Activated naive CD4-positive, alpha-beta T cell treated with anti-CD3 and anti-CD28 coated beads, Interleukin-2, amount 10 ng/mL, durations not matched to agents 7 days and 5 days (primary cell): ENCODE data around the gene PKD2L2.
"Not testable (repeated sequence)": the region's sequence is repeated elsewhere in the genome, so short reads cannot be mapped to it uniquely, and the experiment has no call there.

Experiments used
- CTCF ChIA-PET: fragments of 350-600 bp; sonication (Branson Sonifier 250); formaldehyde crosslinking; loops from one replicate; lab custom pipeline; 2021; ENCODE audit warnings: antibody characterized with exemption; lab: Charles Lee
- DNase-seq: peaks from one replicate; pipeline ENCODE4 v3.0.0-alpha.2; 2020
- H3K27ac Mint-ChIP-seq: one replicate; pipeline ENCODE4 v1.8.0; 2021; ENCODE audit warnings: mild to moderate bottlenecking, moderate library complexity, mixed read lengths
- H3K27me3 Mint-ChIP-seq: one replicate; pipeline ENCODE4 v1.8.0; 2021; ENCODE audit warnings: mild to moderate bottlenecking, mixed read lengths
- H3K36me3 Mint-ChIP-seq: one replicate; pipeline ENCODE4 v1.8.0; 2021; ENCODE audit warnings: mixed read lengths
- H3K4me1 Mint-ChIP-seq: one replicate; pipeline ENCODE4 v1.8.0; 2021; ENCODE audit warnings: mixed read lengths
- H3K4me3 Mint-ChIP-seq: one replicate; pipeline ENCODE4 v1.8.0; 2021; ENCODE audit warnings: mild to moderate bottlenecking, moderate library complexity, mixed read lengths
- H3K9me3 Mint-ChIP-seq: one replicate; pipeline ENCODE4 v1.8.0; 2021; ENCODE audit warnings: mixed read lengths

Gene PKD2L2

DNA sequence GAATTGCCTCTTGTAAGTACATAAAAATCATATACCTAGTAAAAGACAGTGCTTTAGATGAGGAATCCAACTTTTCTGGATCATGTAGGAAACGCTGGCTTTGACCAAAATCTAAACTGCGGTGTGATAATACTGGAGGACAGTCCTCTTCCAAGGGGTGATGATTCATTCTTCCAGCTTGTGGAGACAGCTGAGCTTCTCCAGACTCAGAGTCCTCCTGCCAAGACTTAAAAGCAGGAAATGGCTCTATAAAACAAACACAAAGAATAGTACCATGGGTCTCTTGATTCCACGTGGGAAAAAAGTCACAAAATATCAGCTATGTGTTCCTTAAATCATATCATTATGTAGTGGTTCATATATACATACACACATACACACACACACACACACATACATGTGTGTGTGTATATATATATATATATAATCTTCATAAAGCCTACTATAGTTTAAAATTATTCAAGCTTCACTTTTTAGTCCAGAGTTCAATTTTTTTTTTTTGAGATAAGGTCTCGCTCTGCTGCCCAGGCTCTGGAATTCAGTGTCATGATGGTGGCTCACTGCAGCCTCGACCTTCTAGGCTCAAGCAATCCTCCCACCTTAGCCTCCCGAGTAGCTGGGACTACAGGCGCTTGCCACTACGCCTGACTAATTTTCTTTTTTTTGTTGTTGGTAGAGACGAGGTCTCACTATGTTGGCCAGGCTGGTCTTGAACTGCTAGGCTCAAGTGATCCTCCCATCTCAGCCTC, 65.0 kb downstream of the PKD2L2 start:
- H3K9me3 Mint-ChIP-seq, result no peaks in the 10 kb centered on the region
- CTCF ChIA-PET, result interaction anchor here (1.1 kb wide), 1 partner anchor 84 kb away, joined by 3 read pairs; no protein-coding TSS in a partner anchor
- H3K4me1 Mint-ChIP-seq, result no peaks in the 10 kb centered on the region
- peaks cover 45% of the 10 kb centered on the region for H3K36me3 Mint-ChIP-seq
- peak overlapping the region; percentile 49 for H3K27ac Mint-ChIP-seq
- no peak for DNase-seq
- H3K4me3 Mint-ChIP-seq, result no peak overlapping the region
- no peaks in the 10 kb centered on the region for H3K27me3 Mint-ChIP-seq

DNA sequence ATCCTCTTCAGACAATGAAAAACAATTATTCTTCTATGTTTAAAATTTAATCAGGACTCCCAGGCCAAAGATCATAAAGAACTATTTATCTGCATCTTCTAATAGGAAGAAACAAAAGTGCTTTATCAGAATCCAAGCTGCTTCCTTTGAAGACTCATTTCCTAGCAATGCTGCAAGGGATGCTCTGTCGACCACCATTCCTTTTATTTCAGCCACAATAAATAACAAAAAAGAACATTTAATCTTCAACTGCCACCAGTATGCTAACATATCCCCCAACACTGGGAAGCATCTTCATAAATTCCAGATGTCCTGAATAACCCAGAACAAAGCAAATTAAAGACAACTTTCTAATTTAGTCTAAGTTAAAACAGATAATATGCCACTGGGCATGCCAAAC, 68.7 kb downstream of the PKD2L2 start:
- H3K4me1 Mint-ChIP-seq, result no peaks in the 10 kb centered on the region
- CTCF ChIA-PET, result no interaction called here
- H3K27ac Mint-ChIP-seq, result no peak overlapping the region
- DNase-seq, result no peak
- H3K4me3 Mint-ChIP-seq, result no peak overlapping the region
- H3K9me3 Mint-ChIP-seq, result no peaks in the 10 kb centered on the region
- H3K27me3 Mint-ChIP-seq, result no peaks in the 10 kb centered on the region
- H3K36me3 Mint-ChIP-seq, result peaks cover 35% of the 10 kb centered on the region

DNA sequence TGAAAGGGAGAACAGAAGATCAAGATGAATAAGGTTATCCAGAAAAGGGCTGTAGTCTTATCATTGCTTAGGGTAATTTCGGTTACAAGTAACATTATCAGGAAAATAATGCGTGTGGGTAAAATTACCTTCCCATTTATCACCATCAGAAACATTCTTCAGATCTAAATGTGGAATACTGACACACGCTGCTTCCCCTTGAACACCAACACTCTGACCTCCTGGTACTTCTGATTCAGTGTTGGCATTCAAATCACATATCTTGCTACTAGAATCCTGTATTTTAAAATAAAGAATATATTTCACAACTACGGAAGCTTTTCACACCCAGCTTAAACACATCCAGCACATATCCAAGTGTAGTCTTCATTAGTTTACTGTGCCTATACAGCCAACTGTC, 70.2 kb downstream of the PKD2L2 start:
- H3K36me3 Mint-ChIP-seq, result peaks cover 28% of the 10 kb centered on the region
- H3K9me3 Mint-ChIP-seq, result no peaks in the 10 kb centered on the region
- H3K4me3 Mint-ChIP-seq, result no peak overlapping the region
- no peak for DNase-seq
- H3K27me3 Mint-ChIP-seq, result no peaks in the 10 kb centered on the region
- no peaks in the 10 kb centered on the region for H3K4me1 Mint-ChIP-seq
- H3K27ac Mint-ChIP-seq, result no peak overlapping the region
- CTCF ChIA-PET, result no interaction called here

DNA sequence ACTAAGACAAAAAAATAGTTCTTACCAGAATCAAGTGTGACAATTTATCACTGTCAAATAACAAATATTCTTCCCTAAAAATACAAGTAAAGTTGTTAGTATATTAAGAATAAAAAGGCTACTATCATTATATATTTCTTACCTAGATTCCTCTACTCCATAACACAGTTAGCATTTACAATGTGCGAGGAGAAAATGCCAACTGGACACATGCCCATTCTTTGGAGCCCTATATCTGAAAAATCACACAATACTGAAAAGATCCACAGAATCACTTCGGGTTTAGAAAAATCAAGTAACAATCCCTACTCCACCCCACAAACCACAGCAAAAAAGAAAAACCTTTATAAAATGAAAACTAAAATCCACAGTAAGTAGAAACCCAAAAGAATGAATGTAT, 70.9 kb downstream of the PKD2L2 start:
- H3K36me3 Mint-ChIP-seq, result peaks cover 29% of the 10 kb centered on the region
- no peaks in the 10 kb centered on the region for H3K4me1 Mint-ChIP-seq
- CTCF ChIA-PET, result no interaction called here
- no peak for DNase-seq
- H3K27ac Mint-ChIP-seq, result no peak overlapping the region
- H3K27me3 Mint-ChIP-seq, result no peaks in the 10 kb centered on the region
- H3K4me3 Mint-ChIP-seq, result no peak overlapping the region
- no peaks in the 10 kb centered on the region for H3K9me3 Mint-ChIP-seq

DNA sequence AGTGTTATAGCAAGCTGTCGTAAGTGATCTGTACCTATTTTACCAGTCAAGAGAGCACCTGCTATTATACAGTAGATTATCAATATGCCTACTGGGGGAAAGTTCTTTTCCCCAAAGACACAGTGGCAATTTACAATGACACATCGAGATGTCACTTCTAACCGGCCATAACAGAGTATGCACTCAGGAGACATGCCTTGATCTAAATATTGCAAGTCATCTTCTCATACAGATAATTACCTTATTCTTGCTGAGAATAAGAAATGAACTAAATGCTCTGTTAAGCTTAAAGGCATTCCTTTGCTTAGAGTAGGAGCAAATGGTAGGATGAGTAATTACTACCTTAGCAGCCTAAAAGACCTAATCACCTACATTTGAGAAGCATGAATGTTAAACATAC, 71.6 kb downstream of the PKD2L2 start:
- H3K27ac Mint-ChIP-seq, result no peak overlapping the region
- CTCF ChIA-PET, result no interaction called here
- no peak for DNase-seq
- peaks cover 31% of the 10 kb centered on the region for H3K36me3 Mint-ChIP-seq
- no peaks in the 10 kb centered on the region for H3K27me3 Mint-ChIP-seq
- H3K4me1 Mint-ChIP-seq, result no peaks in the 10 kb centered on the region
- no peaks in the 10 kb centered on the region for H3K9me3 Mint-ChIP-seq
- no peak overlapping the region for H3K4me3 Mint-ChIP-seq

DNA sequence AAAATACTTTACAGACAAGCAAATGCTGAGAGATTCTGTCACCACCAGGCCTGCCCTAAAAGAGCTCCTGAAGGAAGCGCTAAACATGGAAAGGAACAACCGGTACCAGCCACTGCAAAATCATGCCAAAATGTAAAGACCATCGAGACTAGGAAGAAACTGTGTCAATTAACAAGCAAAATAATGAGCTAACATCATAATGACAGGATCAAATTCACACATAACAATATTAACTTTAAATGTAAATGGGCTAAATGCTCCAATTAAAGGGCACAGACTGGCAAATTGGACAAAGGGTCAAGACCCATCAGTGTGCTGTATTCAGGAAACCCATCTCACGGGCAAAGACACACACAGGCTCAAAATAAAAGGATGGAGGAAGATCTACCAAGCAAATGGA, 81.1 kb downstream of the PKD2L2 start:
- CTCF ChIA-PET, H3K27ac Mint-ChIP-seq, DNase-seq, H3K9me3 Mint-ChIP-seq, H3K27me3 Mint-ChIP-seq, H3K4me1 Mint-ChIP-seq, H3K4me3 Mint-ChIP-seq: not testable (repeated sequence)
- peaks cover 52% of the 10 kb centered on the region for H3K36me3 Mint-ChIP-seq

DNA sequence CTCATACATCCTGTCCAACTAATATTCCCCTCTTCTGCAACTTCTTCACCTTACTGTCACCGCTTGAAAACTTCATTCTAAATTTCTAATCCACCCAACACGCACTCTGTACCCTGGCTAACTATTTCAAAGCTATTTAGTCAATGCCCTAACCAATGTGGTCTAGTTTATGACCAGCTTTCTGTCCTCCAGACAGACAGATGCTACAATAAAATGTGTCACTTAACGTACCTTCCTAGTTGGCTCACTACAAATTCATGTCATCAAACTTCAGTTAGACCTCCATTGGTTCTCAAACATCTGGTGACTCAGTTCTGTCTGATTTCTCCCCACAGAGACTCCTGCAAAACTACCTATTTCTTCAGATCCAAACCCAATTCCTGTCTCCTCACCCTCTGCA, 86.0 kb downstream of the PKD2L2 start:
- DNase-seq, result no peak
- Mint-ChIP-seq H3K27ac (no peak overlapping the region), H3K27me3 (no peaks in the 10 kb centered on the region), H3K4me3 (no peak overlapping the region), H3K9me3 (peaks cover 8% of the 10 kb centered on the region), H3K4me1 (no peaks in the 10 kb centered on the region), H3K36me3 (peaks cover 55% of the 10 kb centered on the region)
- CTCF ChIA-PET, result no interaction called here

DNA sequence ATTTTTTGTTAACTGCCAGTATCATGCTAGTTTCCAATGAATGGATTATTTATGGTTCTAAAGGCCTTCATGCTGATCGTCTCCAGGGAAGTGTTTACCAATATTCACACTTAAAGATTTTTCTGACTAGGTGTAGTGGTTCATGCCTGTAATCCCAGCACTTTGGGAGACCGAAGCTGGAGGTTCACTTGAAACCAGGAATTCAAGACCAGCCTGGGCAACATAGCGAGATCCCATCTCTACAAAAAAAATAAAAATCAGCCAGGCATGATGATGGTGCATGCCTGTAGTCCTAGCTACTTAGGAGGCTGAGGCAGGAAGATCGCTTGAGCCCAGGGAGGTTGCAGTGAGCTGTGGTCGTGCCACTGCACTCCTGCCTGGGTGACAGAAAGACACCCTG, 100.2 kb downstream of the PKD2L2 start:
- Mint-ChIP-seq H3K4me3 (no peak overlapping the region), H3K27ac (no peak overlapping the region), H3K27me3 (no peaks in the 10 kb centered on the region), H3K36me3 (peaks cover 30% of the 10 kb centered on the region), H3K4me1 (no peaks in the 10 kb centered on the region), H3K9me3 (no peaks in the 10 kb centered on the region)
- CTCF ChIA-PET, result interaction anchor here (0.5 kb wide), 1 partner anchor 146 kb away, joined by 5 read pairs; no protein-coding TSS in a partner anchor
- no peak for DNase-seq
